Brain pericyte (primary cell): ENCODE data around the gene VRK1.

Experiments
- DNase-seq: peaks from one replicate; pipeline ENCODE4 v3.0.0-alpha.2; 2012; ENCODE audit warnings: low read depth, low spot score

Gene VRK1

GRCh38 chr14:96792003-96792402, 5.2 kb upstream of the VRK1 start:
- DNase-seq: no peak

DNA sequence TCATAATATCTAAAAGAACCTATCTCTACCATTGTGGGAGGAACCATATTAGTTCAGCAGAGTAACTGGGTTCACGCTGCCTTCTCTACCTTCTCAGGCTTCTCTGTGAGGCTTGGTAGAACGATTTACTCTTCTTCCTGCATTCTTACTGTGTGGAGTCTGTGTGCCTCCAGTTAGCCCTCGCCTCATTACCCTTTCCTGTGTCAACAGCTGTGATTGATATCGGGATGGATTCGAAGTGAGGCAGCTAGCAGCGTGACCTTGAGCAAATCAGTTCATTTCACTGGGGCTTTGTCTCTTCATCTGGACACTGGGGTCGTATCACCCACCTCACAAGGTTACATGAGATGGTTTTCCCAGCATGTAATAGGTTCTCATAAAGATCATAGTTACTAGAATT, 4.6 kb upstream of the VRK1 start:
- DNase-seq: no peak

GRCh38 chr14:96793547-96793946, 3.6 kb upstream of the VRK1 start:
- no peak for DNase-seq

DNA sequence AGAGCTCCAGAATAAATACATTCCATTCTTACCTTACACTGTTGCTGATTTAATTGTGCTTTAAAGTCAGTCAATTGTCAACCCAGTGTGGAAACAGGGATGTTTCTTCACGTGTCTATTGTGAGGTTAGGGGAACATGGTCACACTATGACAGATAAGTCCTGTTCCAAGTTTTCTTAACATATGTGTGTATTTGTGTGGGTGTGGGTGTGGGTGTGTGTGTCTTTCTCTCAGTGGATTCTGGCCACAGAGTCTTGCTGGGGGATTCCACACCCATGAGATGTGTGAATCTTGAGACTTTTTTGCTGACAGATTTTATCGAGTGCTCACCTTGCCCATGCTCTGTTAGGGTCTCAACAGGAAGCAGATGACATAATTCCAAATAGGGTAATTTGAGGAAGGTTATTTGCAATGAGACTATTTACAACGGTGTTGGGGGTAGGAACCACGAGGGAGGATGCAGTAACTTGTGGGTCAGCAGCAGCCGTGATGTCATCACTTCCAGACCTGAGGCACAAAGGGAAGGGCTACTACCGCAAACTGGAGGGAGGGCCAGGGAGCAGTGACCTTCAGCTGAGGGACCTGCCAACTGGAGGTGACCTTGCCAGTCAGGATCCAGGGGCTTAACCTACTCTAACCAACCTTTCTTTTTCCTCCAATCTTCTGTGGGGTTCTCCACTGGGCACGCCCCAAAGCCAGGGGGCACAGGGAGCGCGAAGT, 1.9 kb upstream of the VRK1 start:
- no peak for DNase-seq

GRCh38 chr14:96797582-96798349, 584 bp downstream of the VRK1 start:
- no peak for DNase-seq

GRCh38 chr14:96798956-96799355, 1.8 kb downstream of the VRK1 start:
- no peak for DNase-seq

DNA sequence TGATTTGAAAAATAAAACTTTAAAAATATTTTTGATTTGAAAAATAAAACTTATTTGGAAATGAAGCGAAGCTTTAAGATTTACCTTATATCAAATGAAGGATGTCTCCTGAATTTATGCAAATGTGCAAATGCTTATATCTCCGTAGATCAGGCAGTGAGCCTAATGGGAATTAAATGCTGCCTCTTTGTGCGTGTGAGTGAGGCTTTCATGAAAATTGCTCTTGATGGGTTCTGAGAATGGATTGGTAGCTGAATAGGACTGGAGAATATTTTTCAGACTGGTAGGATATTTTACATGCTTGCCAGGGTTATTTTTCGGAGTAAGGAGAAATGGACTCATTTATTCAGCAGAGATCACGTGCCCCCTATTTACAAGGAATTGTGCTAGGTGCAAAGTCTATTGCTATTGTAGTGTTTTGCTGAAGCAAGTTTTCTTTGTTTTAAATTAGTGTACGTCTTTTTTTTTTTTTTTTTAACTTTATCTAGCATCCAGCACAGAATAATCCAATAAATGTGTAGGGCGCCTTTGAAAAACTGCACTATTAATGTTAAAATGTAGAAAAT, 2.4 kb downstream of the VRK1 start:
- no peak for DNase-seq

GRCh38 chr14:96801931-96802330, 4.7 kb downstream of the VRK1 start:
- no peak for DNase-seq

GRCh38 chr14:96802963-96803362, 5.8 kb downstream of the VRK1 start:
- no peak for DNase-seq

GRCh38 chr14:96803958-96804357, 6.8 kb downstream of the VRK1 start:
- DNase-seq: no peak

DNA sequence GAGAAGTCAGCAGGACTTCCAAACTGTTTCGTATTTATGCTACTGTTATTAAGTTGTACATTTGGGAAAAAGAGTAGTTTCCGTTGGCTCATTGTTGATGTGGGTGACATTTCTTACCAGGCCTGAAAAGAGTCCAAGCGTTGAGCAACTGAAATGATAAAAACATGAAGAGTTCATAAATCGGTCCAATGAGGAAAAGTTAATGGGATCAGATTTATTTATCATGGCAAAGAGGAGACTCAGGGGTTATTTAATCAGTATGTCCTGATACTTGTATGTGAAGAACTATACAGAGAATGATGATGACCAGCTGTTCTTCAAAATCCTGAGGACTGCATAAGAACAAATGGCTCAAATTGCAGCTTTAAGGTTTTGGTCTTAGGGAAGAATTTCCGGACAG, 7.7 kb downstream of the VRK1 start:
- no peak for DNase-seq

DNA sequence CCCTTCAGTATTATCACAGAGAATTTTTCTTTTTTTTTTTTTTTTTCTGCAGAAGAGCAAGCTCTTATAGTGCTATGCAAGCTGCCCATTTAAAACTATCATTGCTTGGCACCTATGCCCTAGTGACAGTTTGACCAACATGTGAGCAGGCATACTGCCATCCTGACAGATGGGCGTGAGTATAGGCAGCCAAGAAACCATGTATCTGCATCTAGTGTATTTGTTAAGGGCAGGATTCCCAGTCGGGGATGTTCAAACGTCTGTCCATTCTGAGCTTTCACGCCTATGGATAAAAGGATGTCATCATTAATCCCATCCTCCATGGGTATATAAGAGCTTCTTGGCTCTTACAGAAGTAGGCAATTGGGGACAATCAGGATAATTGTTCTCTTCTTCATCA, 8.8 kb downstream of the VRK1 start:
- no peak for DNase-seq

DNA sequence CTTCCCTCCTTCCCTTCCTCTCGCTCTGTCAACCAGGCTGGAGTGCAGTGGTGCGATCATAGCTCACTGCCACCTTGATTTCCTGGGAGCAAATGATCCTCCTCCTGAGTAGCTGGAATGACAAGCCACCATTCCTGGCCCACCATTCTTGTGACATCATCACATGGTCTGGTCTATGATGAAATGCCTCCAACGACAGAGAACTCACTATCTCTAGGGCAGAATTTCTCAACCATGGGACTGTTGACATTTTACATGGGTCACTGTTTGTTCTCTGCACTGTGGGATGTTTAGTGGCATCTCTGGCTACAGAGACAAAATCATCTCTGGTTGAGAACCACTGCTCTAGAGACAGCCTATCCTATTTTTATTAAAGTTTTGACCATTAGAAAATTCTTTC, 9.7 kb downstream of the VRK1 start:
- DNase-seq: no peak

DNA sequence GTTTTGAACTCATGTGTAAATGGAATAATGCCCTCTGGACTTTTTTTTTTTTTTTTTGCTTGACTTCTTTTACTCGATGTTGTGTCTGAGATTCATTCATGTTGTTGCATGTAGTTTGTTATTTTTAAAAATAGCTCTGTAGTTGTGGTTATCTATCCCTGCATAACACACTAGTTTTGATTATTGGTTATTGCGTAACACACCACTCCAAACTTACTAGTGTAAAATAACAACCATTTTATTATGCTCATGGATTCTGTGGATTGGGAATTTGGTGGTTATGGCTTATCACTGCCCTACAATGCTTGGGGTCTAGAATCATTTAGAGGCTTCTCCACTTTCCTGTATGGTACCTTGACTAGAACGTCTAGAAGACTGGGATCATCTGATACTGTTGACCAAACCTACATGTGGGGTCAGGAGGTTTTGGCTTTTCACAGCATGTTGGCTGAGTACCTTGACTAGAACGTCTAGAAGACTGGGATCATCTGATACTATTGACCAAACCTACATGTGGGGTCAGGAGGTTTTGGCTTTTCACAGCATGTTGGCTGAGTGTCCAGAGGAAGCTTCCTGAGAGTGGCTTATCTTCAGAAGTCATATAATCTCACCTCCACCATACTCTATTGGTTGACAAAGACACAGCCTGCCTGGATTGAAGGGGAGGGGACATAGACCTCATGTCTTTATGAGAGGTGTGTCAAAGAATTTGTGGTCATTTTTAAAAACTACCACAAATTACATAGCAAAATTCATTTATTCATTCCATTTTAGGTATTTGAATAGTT, 11.6 kb downstream of the VRK1 start:
- no peak for DNase-seq

DNA sequence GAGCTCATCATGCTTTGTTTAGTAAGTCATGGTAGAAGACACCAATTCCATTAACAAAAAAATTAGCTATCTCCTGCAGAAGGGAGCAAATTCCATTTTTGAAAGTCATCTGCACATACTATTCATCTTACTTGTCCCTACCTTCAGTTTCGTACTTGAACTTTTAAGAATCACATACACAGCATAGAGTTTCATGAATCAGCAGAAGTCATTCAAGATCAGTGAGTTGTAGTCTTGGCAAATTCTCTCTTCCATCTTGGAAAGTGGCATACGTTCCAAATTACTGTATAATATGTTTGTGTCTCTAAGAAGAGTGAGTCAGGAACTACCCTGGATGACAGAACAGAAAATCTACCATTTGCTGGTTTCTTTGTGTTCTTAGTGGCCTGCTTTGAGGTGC, 14.1 kb downstream of the VRK1 start:
- DNase-seq: no peak

DNA sequence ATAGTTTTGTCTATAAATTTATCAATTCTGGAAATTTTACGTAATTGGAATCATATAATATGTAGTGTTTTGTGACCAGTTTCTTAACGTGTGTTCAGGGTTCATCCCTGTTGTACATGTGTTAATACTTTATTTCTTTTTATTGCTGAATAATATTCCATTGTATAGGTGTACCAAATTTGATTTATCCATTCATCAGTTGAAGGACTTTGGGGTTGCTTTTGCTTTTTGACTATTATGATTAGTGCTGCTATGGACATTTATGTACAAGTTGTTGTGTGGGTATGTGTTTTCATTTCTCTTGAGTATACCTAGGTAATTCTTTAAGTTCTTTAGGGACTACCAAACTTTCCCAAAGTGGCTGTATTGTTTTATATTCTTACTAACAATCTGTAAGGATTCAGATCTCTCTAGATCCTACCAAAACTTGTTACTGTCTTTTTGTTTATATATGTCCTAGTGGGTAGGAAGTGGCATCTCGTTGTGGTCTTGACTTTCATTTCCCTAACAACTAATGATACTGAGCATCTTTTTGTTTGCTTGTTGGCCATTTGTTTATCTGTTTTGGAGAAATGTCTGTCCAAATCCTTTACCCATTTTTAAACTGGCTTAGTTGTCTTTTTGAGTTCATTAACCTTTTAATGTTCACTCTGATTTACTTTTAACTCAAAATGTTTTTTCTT, 14.9 kb downstream of the VRK1 start:
- no peak for DNase-seq

DNA sequence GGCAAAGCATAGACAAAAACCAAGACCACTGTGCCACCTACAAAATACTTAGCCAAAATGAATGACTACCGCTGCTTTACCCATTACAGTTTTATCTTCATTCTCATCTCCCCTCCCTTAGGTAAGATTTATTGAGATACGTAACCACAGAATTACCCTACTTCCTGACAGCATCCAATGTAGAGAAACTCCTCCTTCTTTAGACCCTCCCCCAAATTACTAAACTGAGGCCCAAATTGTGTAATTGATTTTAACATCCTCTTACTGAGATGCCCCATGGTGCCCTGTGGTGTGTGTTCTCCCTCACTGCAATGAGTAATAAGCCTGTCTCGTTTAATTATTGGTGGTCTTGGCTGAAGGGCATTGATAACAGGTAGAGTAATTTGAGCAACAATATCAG, 19.1 kb downstream of the VRK1 start:
- no peak for DNase-seq

DNA sequence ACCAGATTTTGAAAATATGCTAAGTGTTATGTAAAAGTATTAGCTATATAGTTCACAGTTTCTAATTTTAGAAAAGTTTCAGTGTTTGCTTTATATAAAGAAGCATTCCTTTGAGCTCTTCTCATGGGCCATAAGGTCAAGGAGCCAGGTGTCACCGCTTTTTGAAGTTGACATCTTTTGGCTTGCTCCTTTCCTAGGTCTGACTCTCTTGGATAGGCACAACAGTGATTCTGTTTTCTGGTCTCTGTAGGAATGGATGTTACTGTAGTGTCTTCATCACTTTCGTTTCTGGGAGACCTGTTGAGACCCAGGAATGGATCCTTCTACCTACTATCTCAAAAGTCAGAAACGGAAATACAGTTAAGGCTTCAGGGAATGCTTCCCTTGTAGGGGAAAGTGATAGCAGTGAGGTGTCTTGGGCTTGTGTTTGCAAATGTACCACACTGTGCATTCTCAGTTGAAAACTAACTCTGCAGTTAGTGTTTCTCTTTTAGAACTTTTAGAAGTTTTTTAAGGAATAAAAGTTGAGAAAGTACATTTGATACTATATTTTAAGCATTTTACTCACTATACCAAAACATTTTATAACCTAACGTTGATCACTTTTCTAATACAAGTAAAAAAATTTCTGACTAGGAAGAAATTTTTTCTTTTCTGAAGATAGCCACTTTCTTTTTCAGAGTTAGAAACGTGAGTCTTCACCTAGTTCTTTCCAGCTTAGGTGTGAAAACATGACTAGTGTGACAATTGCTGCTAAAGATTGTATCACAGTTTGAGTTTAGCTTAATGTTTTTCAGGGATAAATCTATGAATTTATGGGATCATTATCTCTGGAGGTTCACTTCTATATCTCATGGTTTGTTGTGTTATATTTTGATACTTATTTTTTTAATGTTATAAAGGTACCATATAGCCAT, 20.8 kb downstream of the VRK1 start:
- no peak for DNase-seq

DNA sequence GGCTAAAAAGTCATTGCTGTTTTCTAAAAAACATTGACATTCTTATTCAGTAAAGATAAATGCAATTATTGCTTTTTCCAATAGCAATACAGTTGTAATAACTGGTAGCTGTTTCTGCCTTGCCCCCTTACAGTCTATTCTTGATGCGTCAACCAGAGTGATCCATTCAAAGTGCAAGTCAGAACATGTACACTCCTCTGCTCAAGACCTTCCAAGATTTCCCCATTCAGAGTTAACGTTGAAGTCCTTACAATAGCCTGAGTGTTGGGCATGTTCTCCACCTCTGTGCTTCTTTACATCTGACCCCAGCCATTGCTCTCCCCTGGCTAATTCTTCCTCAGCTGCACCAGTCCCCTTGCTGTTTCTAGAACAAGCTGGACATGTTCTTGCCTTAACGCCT, 24.3 kb downstream of the VRK1 start:
- DNase-seq: no peak

DNA sequence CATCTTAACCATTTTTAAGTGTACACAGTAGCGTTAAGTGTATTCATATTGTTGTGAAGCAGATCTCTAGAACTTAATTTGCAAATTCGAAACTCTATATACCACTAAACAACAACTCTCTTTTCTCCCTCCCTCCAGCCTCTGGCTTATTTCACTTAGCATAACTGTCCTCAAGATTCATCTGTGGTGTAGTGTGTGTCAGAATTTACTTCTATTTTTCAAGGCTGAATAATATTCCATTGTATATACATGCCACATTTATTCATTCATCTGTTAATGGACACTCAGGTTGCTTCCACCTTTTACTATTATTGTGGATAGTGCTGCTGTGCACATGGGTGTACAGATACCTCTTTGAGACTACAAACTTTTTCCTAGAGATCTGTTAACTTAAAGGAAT, 26.5 kb downstream of the VRK1 start:
- DNase-seq: no peak

GRCh38 chr14:96824283-96824682, 27.1 kb downstream of the VRK1 start:
- no peak for DNase-seq
